H1 (cell line): ENCODE results near the gene FHIT. TPM values are rescaled to one million over a fixed set of nuclear protein-coding genes. Genes with fewer than 3 reads are reported as not detected.

Source experiments
- CTCF ChIA-PET: fragments of 300-600 bp; sonication (Branson Sonifier 250); formaldehyde crosslinking; loops from one replicate; lab custom pipeline; 2021; ENCODE audit not compliant: partially characterized antibody; lab: Charles Lee
- POLR2A ChIA-PET: fragments of 300-600 bp; sonication (Branson Sonifier 250); formaldehyde crosslinking; loops from one replicate; lab custom pipeline; 2021; ENCODE audit warnings: inconsistent platforms; ENCODE audit not compliant: partially characterized antibody; lab: Charles Lee
- DNase-seq, 2 experiments: peaks; one replicate each; pipeline versions ENCODE4 v3.0.0 to v3.0.0-alpha.2; 2010 to 2022; ENCODE audit warnings: low spot score in 2 of 2, low read depth in 1 of 2, mixed read lengths in 1 of 2
- FAIRE-seq: peaks from 2 replicates; lab custom pipeline; 2011; peaks lifted over from hg19 to GRCh38; lab: Jason Lieb, UNC
- H2AFZ ChIP-seq: 2 replicates; pipeline ENCODE4 v1.8.1; 2012; ENCODE audit warnings: low read length, inconsistent platforms
- H2AK5ac ChIP-seq: 2 replicates; pipeline ENCODE4 v1.6.1; 2013; ENCODE audit warnings: low read depth, low read length
- H2BK120ac ChIP-seq: replicated peaks from 2 replicates; pipeline ENCODE3; 2013; ENCODE audit warnings: low read depth, low read length, inconsistent platforms
- H2BK12ac ChIP-seq: 2 replicates; pipeline ENCODE4 v1.6.1; 2013; ENCODE audit warnings: low read depth, low read length
- H2BK15ac ChIP-seq: 2 replicates; pipeline ENCODE4 v1.6.1; 2013; ENCODE audit warnings: low read length
- H2BK20ac ChIP-seq: 2 replicates; pipeline ENCODE4 v1.6.1; 2013; ENCODE audit warnings: low read length
- H2BK5ac ChIP-seq: 2 replicates; pipeline ENCODE4 v1.6.1; 2013; ENCODE audit warnings: low read depth, low read length
- H3K14ac ChIP-seq: 2 replicates; pipeline ENCODE4 v1.6.1; 2013; ENCODE audit warnings: inconsistent platforms; ENCODE audit not compliant: insufficient read length
- H3K18ac ChIP-seq: 2 replicates; pipeline ENCODE4 v1.6.1; 2013; ENCODE audit warnings: low read length; ENCODE audit errors: extremely low read depth
- H3K23ac ChIP-seq: 2 replicates; pipeline ENCODE4 v1.6.1; 2013; ENCODE audit warnings: inconsistent platforms; ENCODE audit not compliant: insufficient read length
- H3K23me2 ChIP-seq: 2 replicates; pipeline ENCODE4 v1.6.1; 2013; ENCODE audit warnings: low read depth, low read length
- H3K27ac ChIP-seq: 2 replicates; pipeline ENCODE4 v1.6.1; 2011; ENCODE audit warnings: low read depth, low read length, inconsistent platforms
- H3K27me3 ChIP-seq, 4 experiments: replicated peaks in 1 of 4; 1 replicate in 1 of 4; 2 replicates in 3 of 4; pipeline versions ENCODE4 v1.6.1 to v1.8.1; 2011 to 2013; ENCODE audit warnings: low read length in 3 of 4, mild to moderate bottlenecking in 3 of 4, inconsistent platforms in 2 of 4, mixed read lengths in 2 of 4, moderate library complexity in 1 of 4; ENCODE audit not compliant: control insufficient read depth in 3 of 4, insufficient read depth in 3 of 4; ENCODE audit errors: extremely low read depth in 1 of 4
- H3K36me3 ChIP-seq, 4 experiments: 2 replicates each; pipeline versions ENCODE4 v1.6.1 to v1.8.1; 2011 to 2013; ENCODE audit warnings: mild to moderate bottlenecking in 4 of 4, low read length in 3 of 4, moderate library complexity in 2 of 4, control low read depth in 1 of 4, inconsistent platforms in 1 of 4; ENCODE audit not compliant: insufficient read depth in 4 of 4, control insufficient read depth in 2 of 4
- H3K4ac ChIP-seq: replicated peaks from 2 replicates; pipeline ENCODE3; 2013; ENCODE audit warnings: low read length, low read depth, mixed read lengths, inconsistent platforms; ENCODE audit not compliant: insufficient read length
- H3K4me1 ChIP-seq, 4 experiments: replicated peaks in 1 of 4; 1 replicate in 1 of 4; 2 replicates in 3 of 4; pipeline versions ENCODE4 v1.6.1 to v1.8.1; 2011 to 2013; ENCODE audit warnings: low read length in 3 of 4, inconsistent platforms in 2 of 4, mixed read lengths in 1 of 4; ENCODE audit not compliant: insufficient read depth in 4 of 4, control insufficient read depth in 3 of 4
- H3K4me2 ChIP-seq, 2 experiments: 2 replicates each; pipeline versions ENCODE4 v1.6.1 to v1.8.1; 2011 to 2013; ENCODE audit warnings: low read depth in 2 of 2, low read length in 2 of 2, control low read depth in 1 of 2, inconsistent platforms in 1 of 2, mild to moderate bottlenecking in 1 of 2; ENCODE audit not compliant: insufficient read depth in 1 of 2
- H3K4me3 ChIP-seq, 4 experiments: fragments of 200-600, 300-600 bp in 1 of 4; sonication (generic), shearing (Covaris generic), sonication (Bioruptor Twin) in 1 of 4; 2 replicates each; pipeline versions ENCODE4 v1.5.1 to v1.8.1; 2011 to 2016; ENCODE audit warnings: low read length in 4 of 4, low read depth in 3 of 4, control low read depth in 2 of 4, inconsistent platforms in 2 of 4, mild to moderate bottlenecking in 2 of 4, mixed read lengths in 1 of 4, moderate library complexity in 1 of 4; ENCODE audit not compliant: insufficient read depth in 2 of 4; ENCODE audit errors: extremely low read depth in 1 of 4
- H3K56ac ChIP-seq: replicated peaks from 2 replicates; pipeline ENCODE3; 2013; ENCODE audit warnings: low read depth, mild to moderate bottlenecking, mixed read lengths, low read length, inconsistent platforms; ENCODE audit not compliant: insufficient read length
- H3K79me1 ChIP-seq: 2 replicates; pipeline ENCODE4 v1.6.1; 2013; ENCODE audit warnings: low read depth, low read length, control low read depth
- H3K79me2 ChIP-seq, 2 experiments: 2 replicates each; pipeline versions ENCODE4 v1.6.1 to v1.8.1; 2012 to 2013; ENCODE audit warnings: low read length in 2 of 2, mild to moderate bottlenecking in 2 of 2, inconsistent platforms in 1 of 2; ENCODE audit not compliant: insufficient read depth in 2 of 2, control insufficient read depth in 1 of 2
- H3K9ac ChIP-seq, 4 experiments: replicated peaks in 1 of 4; 1 replicate in 1 of 4; 2 replicates in 3 of 4; pipeline versions ENCODE4 v1.6.1 to v1.8.1; 2011 to 2013; ENCODE audit warnings: low read depth in 3 of 4, low read length in 3 of 4, control low read depth in 2 of 4, mild to moderate bottlenecking in 2 of 4, moderate library complexity in 2 of 4, inconsistent platforms in 1 of 4; ENCODE audit errors: extremely low read depth in 1 of 4
- H3K9me3 ChIP-seq, 2 experiments: 2 replicates each; pipeline versions ENCODE4 v1.6.1 to v1.8.1; 2012 to 2013; ENCODE audit warnings: mild to moderate bottlenecking in 2 of 2, moderate library complexity in 2 of 2, control low read depth in 1 of 2, inconsistent platforms in 1 of 2, low read depth in 1 of 2, low read length in 1 of 2, mixed read lengths in 1 of 2; ENCODE audit not compliant: insufficient read depth in 2 of 2
- H4K20me1 ChIP-seq, 2 experiments: replicated peaks in 1 of 2; 2 replicates each; pipeline versions ENCODE3 to v1.8.1; 2011 to 2013; ENCODE audit warnings: inconsistent platforms in 2 of 2, low read length in 2 of 2, mild to moderate bottlenecking in 1 of 2; ENCODE audit not compliant: insufficient read depth in 2 of 2, control insufficient read depth in 1 of 2
- H4K5ac ChIP-seq: 2 replicates; pipeline ENCODE4 v1.6.1; 2013; ENCODE audit warnings: low read length, low read depth, mixed read lengths, inconsistent platforms; ENCODE audit not compliant: insufficient read length
- H4K8ac ChIP-seq: 2 replicates; pipeline ENCODE4 v1.8.0; 2013; ENCODE audit warnings: mild to moderate bottlenecking, moderate library complexity, low read length, inconsistent platforms; ENCODE audit not compliant: insufficient read depth; ENCODE audit errors: extremely low read depth
- H4K91ac ChIP-seq: replicated peaks from 2 replicates; pipeline ENCODE3; 2013; ENCODE audit warnings: low read length, mixed read lengths, inconsistent platforms; ENCODE audit not compliant: insufficient read length
- BACH1 ChIP-seq: IDR thresholded peaks from 2 replicates; pipeline ENCODE4 v1.6.1; 2012; ENCODE audit warnings: low read length, improper control_type of control experiment
- FOSL1 ChIP-seq: IDR thresholded peaks from 2 replicates; pipeline ENCODE4 v1.6.1; 2011; ENCODE audit warnings: mild to moderate bottlenecking, low read depth, low read length, moderate library complexity; ENCODE audit not compliant: insufficient read depth
- GABPA ChIP-seq: IDR thresholded peaks from 2 replicates; pipeline ENCODE4 v1.6.1; 2011; ENCODE audit warnings: mild to moderate bottlenecking, low read length, moderate library complexity, borderline replicate concordance; ENCODE audit not compliant: insufficient read depth
- JUND ChIP-seq: IDR thresholded peaks from 2 replicates; pipeline ENCODE4 v1.6.1; 2011; ENCODE audit warnings: mild to moderate bottlenecking, improper control_type of control experiment, low read length
- POLR2AphosphoS5 ChIP-seq: IDR thresholded peaks from 2 replicates; pipeline ENCODE4 v1.6.1; 2011; ENCODE audit warnings: low read depth, low read length
- RNF2 ChIP-seq: fragments of 200-900, 300-1000 bp; sonication (generic); IDR thresholded peaks from 2 replicates; pipeline ENCODE4 v1.7.1; 2016; ENCODE audit warnings: borderline replicate concordance, low read depth, mild to moderate bottlenecking, antibody characterized with exemption, low read length; ENCODE audit not compliant: poor library complexity, severe bottlenecking; ENCODE audit errors: missing control alignments
- RXRA ChIP-seq: IDR thresholded peaks from 2 replicates; pipeline ENCODE4 v1.6.1; 2011; ENCODE audit warnings: low read depth, mild to moderate bottlenecking, low read length, moderate library complexity; ENCODE audit not compliant: insufficient read depth
- WGBS, 2 experiments: shearing (Covaris generic) in 1 of 2; methylation state at CpG; one replicate each; pipeline versions ENCODE4 v1.1.6 to v1.1.7; 2013 to 2015; ENCODE audit warnings: low lambda C conversion rate in 2 of 2, mixed read lengths in 2 of 2, inconsistent platforms in 1 of 2, low coverage in 1 of 2, missing lambda C conversion rate in 1 of 2; ENCODE audit not compliant: insufficient replicate concordance in 2 of 2, insufficient coverage in 1 of 2, insufficient read length in 1 of 2; ENCODE audit errors: extremely low coverage in 1 of 2, missing lambda C conversion rate in 1 of 2; 5-methylcytosine and 5-hydroxymethylcytosine counted together
- polyA plus RNA-seq, 7 experiments: library from polyadenylated mRNA; depleted of rRNA in 3 of 7; stranded (reverse) in 5 of 7; unstranded in 2 of 7; fragments of >200 nt in 5 of 7; fragments of 200-250 nt in 2 of 7; gene quantifications; 1 replicate in 5 of 7; 2 replicates in 1 of 7; 4 replicates in 1 of 7; pipeline versions ENCODE4 v1.2.1 to v1.2.3, GENCODE V29; 2011 to 2013; ENCODE audit warnings: missing spikeins in 2 of 7, mixed read lengths in 2 of 7
- total RNA-seq: library from RNA; stranded (reverse); fragmentation: NEBNext Ultra II Directional; extraction: Animal tissue kit (Norgen Biotek cat#: 25700); gene quantifications from 2 replicates; pipeline ENCODE4 v1.2.1, GENCODE V29; 2021

FHIT gene
- total and polyA plus RNA-seq, 2 of the 8 experiments (the other 6 are each of a cell fraction or from before 2014, with no cell fraction given) = 1.2 to 3.2 TPM

DNA sequence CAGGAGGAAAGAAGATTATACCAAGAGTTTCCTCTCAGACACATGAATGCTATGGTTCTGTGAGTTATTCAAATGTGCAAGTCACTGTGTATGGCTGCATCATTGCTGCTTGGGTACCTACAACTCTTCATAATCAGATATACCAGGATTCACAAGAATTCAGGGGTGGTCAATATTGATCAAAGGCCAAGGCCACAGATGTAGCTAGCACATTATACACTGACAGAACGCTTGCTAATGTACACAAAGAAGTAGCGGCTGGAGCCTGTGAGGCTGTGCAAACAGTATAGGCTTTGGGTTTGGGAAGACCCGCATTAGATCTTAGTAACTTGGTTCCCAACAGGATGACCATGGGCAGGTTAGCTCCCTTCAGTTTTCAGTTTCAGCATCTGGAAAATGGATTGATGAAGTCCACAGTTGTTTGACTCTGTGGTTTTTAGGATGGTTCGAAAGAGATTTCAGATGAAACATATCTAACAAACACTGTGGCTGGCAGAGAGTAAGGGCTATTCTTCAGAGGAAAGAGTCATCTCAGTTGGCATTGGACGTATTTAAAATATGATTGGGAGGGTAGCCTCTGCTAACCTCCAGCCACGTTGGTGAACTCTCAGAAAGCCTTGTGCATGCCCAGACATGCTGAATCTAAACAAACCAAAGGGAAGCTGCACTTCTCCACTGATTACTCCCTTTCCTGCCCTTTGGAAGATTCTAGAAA is 1452.7 kb downstream of the FHIT start:
- Histone ChIP-seq H3K27me3 (no peaks in the 10 kb centered on the region; a peak in 1 of 7 replicates), H3K56ac (no peak overlapping the region), H3K9ac (no peak overlapping the region), H3K27ac (no peak overlapping the region), H3K14ac (no peak overlapping the region), H4K20me1 (no peaks in the 10 kb centered on the region), H3K4me3 (no peak overlapping the region), H3K4me2 (no peak overlapping the region), H3K23me2 (no peaks in the 10 kb centered on the region), H2BK120ac (no peak overlapping the region), H3K18ac (no peak overlapping the region), H2BK20ac (no peak overlapping the region), H2BK12ac (no peak overlapping the region), H2BK15ac (no peak overlapping the region), H3K23ac (no peak overlapping the region), H3K9me3 (no peaks in the 10 kb centered on the region), H4K5ac (no peak overlapping the region), H3K36me3 (no peaks in the 10 kb centered on the region), H3K4ac (no peak overlapping the region), H4K8ac (no peak overlapping the region), H3K79me1 (no peaks in the 10 kb centered on the region), H3K79me2 (no peaks in the 10 kb centered on the region), H2AK5ac (no peak overlapping the region), H2AFZ (no peak overlapping the region), H3K4me1 (peaks cover 0 to 2% (median 1%) of the 10 kb centered on the region in 4 experiments; a peak in 2 of 7 replicates), H4K91ac (no peak overlapping the region), H2BK5ac (no peak overlapping the region; the same call in 1 of the 2 replicates)
- FAIRE-seq (no peak), DNase-seq (no peak)
- POLR2A ChIA-PET = no interaction called here
- 94% methylated on average over 6 of the region's 6 CpGs; no CpG with 5 or more reads in 1 of the 2 experiments for WGBS, 2 experiments
- CTCF ChIA-PET = interaction anchor here (0.7 to 1.2 kb wide), 3 partner anchors 12 to 135 kb away, joined by 3 read pairs; no protein-coding TSS in a partner anchor
- TF ChIP-seq GABPA (no peak), RXRA (no peak), FOSL1 (no peak), POLR2AphosphoS5 (no peak), BACH1 (no peak), RNF2 (no peak), JUND (no peak)
